GM18907 (cell line): ENCODE data around the gene SLC6A11.

Experiments
- ATAC-seq: cut with Tn5 transposase; IDR thresholded peaks from one replicate; pipeline ENCODE4 v1.9.1; 2021; ENCODE audit warnings: mild to moderate bottlenecking, moderate library complexity; ENCODE audit not compliant: unreplicated experiment

SLC6A11 gene

GRCh38 chr3:10816019-10816862 is at the start of gene SLC6A11:
SLC6A11 (plus strand) TSS chr3:10816228; CDS start chr3:10816266, 38 bp downstream.
- no peak for ATAC-seq

- ATAC-seq: no peak
These were observed 47.2 kb upstream of the SLC6A11 start for GRCh38 chr3:10768708-10769394.

GRCh38 chr3:10770547-10770946 is 45.5 kb upstream of the SLC6A11 start:
- ATAC-seq: no peak

DNA sequence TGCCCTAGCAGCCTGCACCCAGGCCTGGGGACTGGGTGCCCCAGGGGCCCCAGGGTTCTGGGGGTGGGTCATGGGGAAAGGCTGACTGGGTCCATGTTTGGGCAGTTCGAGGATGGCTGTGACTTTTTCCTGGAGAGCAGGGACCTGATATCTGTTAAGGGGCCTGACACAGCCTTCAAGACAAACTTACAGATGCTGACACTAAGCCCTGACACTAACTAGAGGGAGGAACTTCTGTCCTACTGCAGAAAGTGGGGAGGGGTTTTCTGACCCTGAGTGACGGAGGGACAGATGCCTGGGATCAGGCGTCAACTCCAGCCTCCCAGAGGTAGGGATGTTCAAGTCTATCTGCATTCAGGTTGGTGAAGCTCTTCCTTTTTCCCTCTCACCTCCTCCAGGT is 45.0 kb upstream of the SLC6A11 start:
- ATAC-seq: no peak

- no peak for ATAC-seq
These were observed 44.4 kb upstream of the SLC6A11 start for GRCh38 chr3:10771486-10772270.

DNA sequence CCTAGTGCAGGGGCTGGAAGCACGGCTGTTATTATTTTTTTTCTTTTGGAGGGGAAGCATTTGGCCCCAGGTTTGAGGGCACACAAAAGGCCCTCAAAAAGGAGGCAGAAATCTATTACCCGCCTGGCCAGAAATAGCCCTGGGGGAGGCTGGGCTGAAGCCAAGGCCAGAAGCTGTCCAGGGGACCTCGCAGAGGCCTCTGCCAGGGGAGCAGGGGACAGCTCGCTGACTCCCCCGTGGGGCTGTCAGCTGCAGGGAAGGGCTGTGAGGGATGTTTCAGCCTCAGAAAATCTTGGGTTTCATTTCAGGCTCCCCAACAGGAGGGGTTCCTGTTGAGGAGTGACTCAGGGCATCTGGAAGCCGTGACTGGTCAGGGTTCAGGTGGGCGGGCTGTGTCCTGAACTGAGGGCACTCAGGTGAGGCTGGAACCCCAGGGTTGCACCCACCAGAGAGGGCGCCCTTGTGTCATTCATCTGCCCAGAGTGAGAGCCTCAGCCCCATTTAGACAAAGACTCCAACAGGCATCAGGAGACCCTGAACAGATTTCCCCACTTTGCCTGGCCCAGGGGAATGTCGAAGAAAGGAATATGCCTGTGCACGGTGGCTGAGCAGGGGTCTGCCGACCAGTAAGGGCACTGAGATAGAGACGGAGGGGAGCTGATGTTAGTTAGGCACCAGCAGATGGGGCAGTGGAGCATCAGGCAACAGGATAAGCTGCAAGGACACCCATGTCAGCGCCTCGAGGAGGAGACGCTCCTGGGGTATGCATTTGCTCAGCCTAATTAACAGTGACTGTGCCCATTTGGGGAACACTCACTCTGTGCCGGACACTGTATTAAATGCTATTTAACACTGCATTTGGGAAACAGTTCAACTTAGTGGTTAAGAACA is 43.5 kb upstream of the SLC6A11 start:
- no peak for ATAC-seq

- no peak for ATAC-seq
These were observed 41.8 kb upstream of the SLC6A11 start for GRCh38 chr3:10774129-10774670.

DNA sequence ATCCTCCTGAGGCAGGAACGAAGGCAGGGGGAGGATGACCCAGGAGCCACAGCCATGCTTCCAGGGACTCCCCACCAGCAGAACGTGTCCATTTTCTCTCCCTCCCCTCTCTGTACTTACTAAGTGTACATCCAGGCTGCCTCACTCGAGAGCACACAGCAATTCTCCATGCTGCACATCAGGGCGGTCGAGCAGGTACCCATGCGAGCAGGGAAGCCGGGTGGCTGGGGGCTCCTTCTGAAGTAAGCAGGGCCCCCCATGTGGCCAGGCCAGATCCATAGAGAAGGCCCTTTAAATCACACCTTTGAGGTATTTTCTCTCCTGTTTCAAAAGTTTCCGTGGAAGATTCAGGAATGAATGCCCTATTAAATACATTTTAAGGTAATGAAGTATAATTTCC is 41.2 kb upstream of the SLC6A11 start:
- ATAC-seq: no peak

GRCh38 chr3:10775259-10775658 is 40.8 kb upstream of the SLC6A11 start:
- no peak for ATAC-seq

GRCh38 chr3:10775828-10776227 is 40.2 kb upstream of the SLC6A11 start:
- no peak for ATAC-seq

DNA sequence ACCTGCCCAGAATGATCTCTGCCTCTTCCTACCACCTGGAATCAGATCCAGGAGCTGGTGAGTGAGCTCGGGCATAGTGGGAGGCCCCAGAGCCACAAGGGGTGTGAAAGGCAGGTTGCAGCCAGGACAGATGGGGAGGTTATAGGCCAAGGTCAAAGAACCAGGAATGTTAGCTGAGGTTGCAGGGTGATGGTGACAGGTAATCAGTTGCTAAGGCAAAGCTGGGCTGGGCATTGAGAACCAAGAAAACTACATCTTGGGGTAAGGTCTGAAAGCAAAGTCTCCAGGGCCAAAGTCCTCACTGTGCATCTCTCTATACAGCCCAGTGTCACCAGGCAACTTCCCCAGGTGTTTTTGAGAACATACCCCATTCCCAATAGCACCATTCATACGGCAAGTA is 38.4 kb upstream of the SLC6A11 start:
- no peak for ATAC-seq

DNA sequence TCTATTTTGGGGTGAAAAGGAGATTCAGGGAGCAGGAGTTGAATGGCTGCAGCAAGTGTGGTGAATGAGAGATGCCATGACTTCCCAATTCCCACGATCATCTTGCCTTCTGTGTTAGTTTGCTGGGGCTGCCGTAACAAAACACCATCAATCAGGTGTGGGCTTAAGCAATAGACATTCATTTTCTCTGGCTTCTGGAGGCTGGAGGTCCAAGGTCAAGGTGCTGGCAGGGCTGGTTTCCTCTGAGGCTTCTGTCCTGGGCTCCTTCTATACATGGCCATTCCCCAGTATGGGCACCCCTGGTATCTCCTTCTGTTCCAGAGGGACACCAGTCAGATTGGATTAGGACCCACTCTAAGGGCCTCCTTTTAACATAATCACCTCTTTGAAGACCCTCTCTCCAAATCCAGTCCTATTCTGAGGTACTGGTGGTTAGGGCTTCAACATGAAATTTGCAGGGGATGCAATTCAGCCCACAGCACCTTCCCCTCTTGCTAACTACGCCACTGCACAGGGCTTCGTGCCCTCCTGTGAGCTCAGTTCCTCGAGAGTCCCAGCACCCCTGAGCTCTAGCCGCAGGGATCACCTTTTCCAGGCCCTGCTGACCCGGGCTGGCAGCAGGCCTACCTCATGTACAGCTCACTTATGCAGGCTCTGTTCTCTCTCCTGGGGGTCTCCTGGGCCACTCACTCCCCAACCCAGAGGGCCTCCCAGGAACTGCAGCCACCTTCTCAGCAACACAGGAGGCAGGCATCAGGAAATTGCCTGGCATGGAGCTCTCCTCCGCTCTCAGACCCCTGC is 37.3 kb upstream of the SLC6A11 start:
- ATAC-seq: no peak

DNA sequence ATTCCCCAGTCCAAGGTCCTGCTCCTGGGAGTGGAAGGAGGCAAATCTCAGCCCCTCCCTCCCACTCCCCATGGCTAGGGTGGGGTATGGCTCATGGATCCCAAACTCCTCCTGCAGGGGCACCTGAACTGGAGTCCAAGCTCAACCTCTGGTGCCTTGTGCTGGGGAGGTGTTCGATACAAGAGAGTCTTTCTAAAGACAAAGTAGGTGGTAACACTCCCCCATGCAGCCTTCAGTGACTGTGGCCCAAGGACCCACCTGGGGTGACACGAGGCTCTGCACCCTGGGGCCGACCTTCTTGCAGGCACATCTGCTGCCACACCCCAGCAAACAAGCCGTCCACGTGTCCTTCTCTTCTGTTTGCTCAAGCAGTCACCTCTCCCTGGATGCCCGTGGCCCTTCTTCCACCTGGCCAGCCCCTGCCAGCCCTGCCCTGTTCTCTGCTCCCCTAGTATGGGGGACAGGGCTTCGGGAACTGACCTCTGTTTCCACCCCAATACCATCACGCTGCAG is 36.7 kb upstream of the SLC6A11 start:
- ATAC-seq: no peak

- ATAC-seq: no peak
These were observed 35.8 kb upstream of the SLC6A11 start for GRCh38 chr3:10780243-10780642.

GRCh38 chr3:10780922-10781321 is 35.1 kb upstream of the SLC6A11 start:
- ATAC-seq: no peak

DNA sequence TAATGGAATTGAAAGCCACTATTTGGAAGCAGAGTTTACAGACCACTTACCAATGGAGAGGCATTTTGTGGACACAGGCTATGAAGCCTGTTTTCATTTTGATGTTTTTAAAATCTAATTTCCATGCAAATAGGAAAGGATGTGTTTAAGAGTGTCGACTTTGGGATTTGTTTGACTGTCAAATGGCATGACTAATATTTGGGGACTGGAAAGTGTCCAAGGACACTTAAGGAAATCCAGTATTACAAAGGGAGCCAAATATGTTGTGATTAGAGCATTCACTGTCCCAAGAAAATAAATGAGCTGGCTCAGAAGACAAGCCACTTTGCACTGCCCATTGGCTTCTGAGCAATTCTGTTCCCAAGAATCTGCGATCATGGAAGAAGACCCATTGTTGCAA is 34.0 kb upstream of the SLC6A11 start:
- no peak for ATAC-seq

DNA sequence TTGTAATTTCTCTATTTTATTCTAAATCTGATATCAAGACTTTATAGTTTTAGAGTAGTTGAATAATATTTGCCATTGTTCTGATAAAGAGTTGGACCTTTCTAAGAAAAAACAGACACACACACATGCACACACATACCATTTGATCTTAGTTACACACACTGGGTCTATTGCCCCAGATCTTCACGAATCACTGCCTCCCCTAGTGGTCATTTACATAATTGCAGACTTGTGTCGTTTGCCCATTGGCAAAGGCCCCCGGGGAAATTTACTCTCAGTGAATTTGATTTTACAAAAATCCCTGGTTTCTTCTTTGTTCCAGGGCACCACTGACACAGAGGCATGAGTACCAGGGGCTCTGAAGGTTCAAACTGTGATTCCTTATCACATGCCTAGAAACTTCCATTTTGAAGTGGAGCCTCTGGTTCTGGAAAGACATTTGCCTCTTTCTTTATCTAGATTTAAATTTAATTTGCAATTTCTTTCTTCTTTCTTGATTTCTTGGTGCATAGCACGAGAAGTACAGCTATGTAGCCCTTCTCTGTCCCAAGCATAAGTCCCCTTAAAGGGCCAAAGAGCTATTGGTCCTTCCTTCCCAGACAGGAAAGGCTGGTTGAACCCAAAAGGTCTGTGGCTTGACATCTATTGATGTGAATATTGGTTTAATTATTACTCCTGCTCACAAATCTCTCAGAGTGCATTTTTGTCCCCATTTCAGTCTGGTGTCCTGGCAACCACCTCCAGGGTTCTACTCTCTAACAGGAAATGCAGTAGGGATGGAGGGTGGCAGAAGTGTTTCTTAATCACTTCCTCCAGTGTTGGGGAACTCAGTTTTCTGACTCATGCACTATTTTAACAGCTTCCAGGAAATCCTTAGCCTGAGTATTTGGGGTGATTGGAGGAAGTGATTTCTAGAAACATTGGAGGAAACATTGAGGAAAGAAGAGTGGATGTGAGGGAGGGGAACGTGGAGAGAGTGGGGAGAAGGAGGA is 32.4 kb upstream of the SLC6A11 start:
- ATAC-seq: no peak

- no peak for ATAC-seq
These were observed 29.4 kb upstream of the SLC6A11 start for GRCh38 chr3:10786640-10787039.
